ENCODE results near the gene PTCD3.

- TF ChIP-seq POLR2A (IDR thresholded peaks at IDR 0.05): no peak
- no peak for TF ChIP-seq CTCF (IDR thresholded peaks at IDR 0.05)
- TF ChIP-seq EP300 (IDR thresholded peaks at IDR 0.05): no peak
Observed at GRCh38 chr2:86186431-86186830, 80.4 kb downstream of the PTCD3 start.

Data from ovary (tissue), 3 donors.